Activated naive CD4-positive, alpha-beta T cell treated with anti-CD3 and anti-CD28 coated beads for 36 hours (primary cell): ENCODE results near the gene ARG2. TPM values are rescaled to one million over a fixed set of nuclear protein-coding genes. Genes with fewer than 3 reads are reported as not detected.

ENCODE experiments used
- CTCF ChIA-PET: fragments of 350-600 bp; sonication (Branson Sonifier 250); formaldehyde crosslinking; loops from one replicate; lab custom pipeline; 2021; ENCODE audit warnings: antibody characterized with exemption; lab: Charles Lee
- DNase-seq: peaks from one replicate; pipeline ENCODE4 v3.0.0-alpha.2; 2020
- H3K27ac Mint-ChIP-seq: one replicate; pipeline ENCODE4 v1.8.0; 2021; ENCODE audit warnings: mild to moderate bottlenecking, mixed read lengths
- H3K27me3 Mint-ChIP-seq: one replicate; pipeline ENCODE4 v1.8.0; 2021; ENCODE audit warnings: low read depth, mixed read lengths
- H3K36me3 Mint-ChIP-seq: one replicate; pipeline ENCODE4 v1.8.0; 2021; ENCODE audit warnings: low read depth, mixed read lengths
- H3K4me1 Mint-ChIP-seq: one replicate; pipeline ENCODE4 v1.8.0; 2021; ENCODE audit warnings: low read depth, mixed read lengths
- H3K4me3 Mint-ChIP-seq: one replicate; pipeline ENCODE4 v1.8.0; 2021; ENCODE audit warnings: mild to moderate bottlenecking, moderate library complexity, mixed read lengths
- H3K9me3 Mint-ChIP-seq: one replicate; pipeline ENCODE4 v1.8.0; 2021; ENCODE audit warnings: mixed read lengths
- intact Hi-C: fragments of 100-400 bp; cut with micrococcal nuclease; formaldehyde crosslinking; loops from one replicate; pipeline ENCODE4 v1.15.1; 2023
- total RNA-seq, 2 experiments: library from RNA; stranded (reverse); gene quantifications; one replicate each; pipeline ENCODE4 v1.2.3, GENCODE V29; 2021

The ARG2 gene
- total RNA-seq, 2 experiments from 2014 or later, result 20.3 to 20.8 TPM

DNA sequence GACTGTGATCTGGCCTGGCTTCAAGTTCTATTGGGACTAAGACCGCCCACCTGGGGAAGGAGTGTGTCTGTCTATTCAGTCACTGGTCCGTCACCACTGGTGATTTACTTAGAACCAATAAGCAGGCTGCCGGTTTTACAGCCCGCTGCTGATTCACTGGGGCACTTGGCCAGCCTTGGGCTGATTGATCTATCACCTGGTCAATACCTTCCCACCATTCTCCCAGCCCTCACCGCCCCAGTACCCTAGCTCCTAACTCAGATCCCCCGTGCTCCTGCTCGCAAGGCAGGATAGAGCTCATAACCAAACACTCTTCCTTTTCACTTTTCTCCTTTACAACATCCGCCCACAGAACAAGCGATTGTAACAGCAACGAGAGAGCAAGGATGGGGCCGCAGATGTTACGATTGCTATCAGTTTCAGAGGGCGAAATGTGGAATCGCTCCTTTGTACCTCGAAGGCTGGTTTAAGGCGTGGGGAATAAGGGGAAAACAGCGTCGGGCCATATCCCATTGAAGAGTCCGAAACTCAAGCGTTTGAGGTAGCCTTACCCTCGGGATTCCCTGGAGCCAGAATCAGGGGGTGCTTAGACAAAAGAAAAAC is 75.2 kb downstream of the ARG2 start:
- intact Hi-C loops, result loop anchor here (1.0 to 5.0 kb wide), 8 partner anchors 15 to 1188 kb away; partner anchors contain the start of genes ARG2, EIF2S1, GPHN and PALS1
- peak overlapping the region; percentile 91 for H3K27ac Mint-ChIP-seq
- H3K4me1 Mint-ChIP-seq, result peaks cover 22% of the 10 kb centered on the region
- H3K27me3 Mint-ChIP-seq, result no peaks in the 10 kb centered on the region
- peak; percentile 90 for DNase-seq
- CTCF ChIA-PET, result interaction anchor here (1.1 to 6.0 kb wide), 4 partner anchors 9 to 110 kb away, joined by 3 to 44 read pairs (median 4); no protein-coding TSS in a partner anchor
- no peaks in the 10 kb centered on the region for H3K9me3 Mint-ChIP-seq
- peaks cover 23% of the 10 kb centered on the region for H3K36me3 Mint-ChIP-seq
- H3K4me3 Mint-ChIP-seq, result peak overlapping the region; percentile 81

DNA sequence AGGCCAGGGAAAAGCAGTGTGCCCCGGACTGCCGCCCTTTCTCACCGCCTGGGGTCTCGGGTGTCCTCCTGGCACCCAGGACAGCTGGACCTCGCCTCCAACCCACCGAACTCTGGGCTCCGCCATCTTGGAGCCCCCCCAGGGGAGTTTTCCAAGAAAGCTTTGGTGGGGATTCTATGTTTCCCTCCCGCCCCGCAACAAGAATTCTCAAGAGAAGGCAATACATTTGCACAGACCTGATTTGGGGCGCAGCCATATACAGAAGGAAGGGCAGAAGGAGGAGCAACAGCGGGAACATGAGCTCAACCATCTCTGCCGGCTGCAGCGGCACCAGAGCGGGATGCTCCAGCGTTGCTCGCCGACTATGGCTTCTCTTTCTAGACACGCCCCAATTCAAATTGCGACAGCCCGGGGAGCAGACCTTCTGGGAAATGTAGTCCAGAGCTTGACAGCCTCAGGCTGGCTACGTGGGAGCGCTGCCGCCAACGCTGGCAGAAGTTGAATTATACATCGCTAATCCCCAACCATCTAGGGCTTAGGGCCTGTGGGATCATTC is 75.8 kb downstream of the ARG2 start, which contains the start of gene RDH11:
TSS of gene RDH11 (minus strand) at position 371 of the 556 bp plus-strand sequence. CDS start at position 310, 61 bp downstream.
- Mint-ChIP-seq H3K27ac (peak within 1 kb of the TSS; percentile 91), H3K27me3 (no peaks in the 10 kb centered on the region), H3K36me3 (peaks cover 17% of the 10 kb centered on the region), H3K9me3 (no peaks in the 10 kb centered on the region), H3K4me1 (peaks cover 22% of the 10 kb centered on the region), H3K4me3 (peak within 1 kb of the TSS; percentile 81)
- CTCF ChIA-PET, result interaction anchor here (0.9 to 6.0 kb wide), 5 partner anchors 9 to 111 kb away, joined by 3 to 44 read pairs (median 3); no protein-coding TSS in a partner anchor
- intact Hi-C loops, result loop anchor here (1.0 to 5.0 kb wide), 8 partner anchors 15 to 1188 kb away; partner anchors contain the start of genes ARG2, EIF2S1, GPHN and PALS1
- DNase-seq, result peak; percentile 91

DNA sequence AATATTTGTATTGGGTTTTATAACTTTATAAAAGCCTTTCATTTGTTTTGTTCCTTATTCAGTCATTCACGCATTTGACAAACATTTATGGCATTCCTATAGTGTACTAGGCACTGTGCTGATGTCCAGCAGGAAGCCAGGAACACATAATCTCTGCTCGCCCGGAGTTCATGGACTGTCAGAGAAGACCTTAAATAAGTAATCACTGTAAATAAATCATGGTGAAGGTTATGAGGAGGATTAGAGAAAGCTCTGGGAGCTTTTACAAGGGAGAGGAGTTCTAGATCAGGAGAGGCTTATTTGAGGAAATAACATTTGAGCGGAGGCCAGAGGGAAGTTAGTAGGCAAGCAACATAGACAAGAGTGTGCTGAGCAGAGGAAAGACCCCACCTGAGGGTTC is 77.3 kb downstream of the ARG2 start:
- Mint-ChIP-seq H3K36me3 (peaks cover 5% of the 10 kb centered on the region), H3K4me3 (no peak overlapping the region), H3K9me3 (no peaks in the 10 kb centered on the region), H3K4me1 (peaks cover 22% of the 10 kb centered on the region), H3K27me3 (no peaks in the 10 kb centered on the region), H3K27ac (no peak overlapping the region)
- CTCF ChIA-PET, result no interaction called here
- no peak for DNase-seq
- intact Hi-C loops, result loop anchor here (5.0 kb wide), 2 partner anchors 455 to 1190 kb away; partner anchors contain the start of genes GPHN and PALS1

DNA sequence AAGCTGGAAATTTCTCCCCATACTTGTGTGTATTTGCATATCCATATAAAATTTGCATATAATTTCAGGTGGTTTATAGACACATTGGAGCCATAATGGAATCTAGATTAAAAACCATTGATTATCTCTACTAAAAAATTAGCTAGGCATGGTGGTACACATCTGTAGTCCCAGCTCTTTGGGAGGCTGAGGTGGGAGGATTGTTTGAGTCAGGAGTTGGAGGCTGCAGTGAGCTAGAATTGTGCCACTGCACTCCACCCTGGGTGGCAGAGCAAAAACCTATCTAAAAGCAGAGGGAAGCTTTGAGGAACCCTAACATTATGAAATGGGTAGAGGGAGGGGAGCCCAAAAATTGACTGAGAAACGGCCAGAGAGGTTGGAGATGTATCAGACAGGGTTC is 78.5 kb downstream of the ARG2 start:
- CTCF ChIA-PET, result interaction anchor here (0.7 to 2.0 kb wide), 3 partner anchors 84 to 171 kb away, joined by 3 to 6 read pairs (median 4); partner anchors contain the start of gene PIGH
- DNase-seq, result no peak
- Mint-ChIP-seq H3K4me1 (peaks cover 14% of the 10 kb centered on the region), H3K27me3 (no peaks in the 10 kb centered on the region), H3K36me3 (no peaks in the 10 kb centered on the region), H3K4me3 (no peak overlapping the region), H3K27ac (no peak overlapping the region), H3K9me3 (no peaks in the 10 kb centered on the region)
- intact Hi-C loops, result loop anchor here (5.0 kb wide), 2 partner anchors 456 to 1191 kb away; partner anchors contain the start of genes GPHN and PALS1

Other genes with a start within 250 kb of the ARG2 start
- gene PLEK2, start 207.8 kb upstream of the ARG2 start, total RNA-seq, result 1 to 10 TPM; 2.2 to 3.2 TPM
- under 1 TPM; 0.49 to 0.64 TPM for gene TMEM229B, start 131.2 kb upstream of the ARG2 start, total RNA-seq
- gene PLEKHH1, start 86.6 kb upstream of the ARG2 start, total RNA-seq, result 1 to 10 TPM; 2.2 to 2.5 TPM
- gene PIGH, start 19.7 kb upstream of the ARG2 start, total RNA-seq, result 10 to 100 TPM; 11.9 to 12.4 TPM
- 10 to 100 TPM; 74.2 to 78.3 TPM for gene VTI1B, start 54.7 kb downstream of the ARG2 start, total RNA-seq
- gene RDH11, start 75.8 kb downstream of the ARG2 start, total RNA-seq, result 10 to 100 TPM; 58.5 to 64.3 TPM
- gene RDH12, start 82.0 kb downstream of the ARG2 start, total RNA-seq, result not detected
- gene ZFYVE26, start 196.7 kb downstream of the ARG2 start, total RNA-seq, result 10 to 100 TPM; 11.7 to 12.1 TPM
- 10 to 100 TPM; 44.8 to 47.6 TPM for gene RAD51B, start 199.9 kb downstream of the ARG2 start, total RNA-seq